Measurements from ENCODE around the gene OR4B1.

OR4B1 gene

DNA sequence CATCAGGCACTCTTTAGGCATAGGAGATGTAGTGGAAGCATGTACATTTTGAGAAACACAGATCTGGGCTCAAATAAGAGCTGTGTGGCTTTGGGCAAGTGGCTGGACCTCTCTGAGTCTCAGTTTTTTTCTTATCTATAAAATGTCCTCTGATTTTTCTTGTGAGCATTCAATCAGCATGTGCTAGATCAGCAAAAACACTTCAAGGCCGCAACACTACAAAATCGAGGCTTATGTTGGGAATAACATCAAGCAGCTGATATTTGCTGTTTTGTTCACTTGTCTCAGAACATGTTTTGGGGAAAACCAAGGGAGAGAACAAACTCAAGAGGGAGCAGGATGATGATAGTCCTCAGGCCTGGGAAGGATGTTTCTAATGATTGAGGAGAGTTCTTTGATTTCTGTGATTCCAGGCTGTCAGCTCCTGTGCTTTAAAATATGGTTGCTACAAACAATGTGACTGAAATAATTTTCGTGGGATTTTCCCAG lies 46.9 kb downstream of the OR4B1 start, which contains the start of gene OR4X1:
Gene OR4X1, plus strand, starts transcription at position 439 of the 489 bp plus-strand sequence. Its CDS starts 0 bp downstream, at position 439.
- no peak for DNase-seq (ENCODE audit: low read depth)
